ENCODE data around the gene PAX9.
A peak's percentile ranks its signal among the peaks of the same experiment; 100 is the strongest.
"Not testable (repeated sequence)": the region's sequence is repeated elsewhere in the genome, so short reads cannot be mapped to it uniquely, and the experiment has no call there.

Gene PAX9

DNA sequence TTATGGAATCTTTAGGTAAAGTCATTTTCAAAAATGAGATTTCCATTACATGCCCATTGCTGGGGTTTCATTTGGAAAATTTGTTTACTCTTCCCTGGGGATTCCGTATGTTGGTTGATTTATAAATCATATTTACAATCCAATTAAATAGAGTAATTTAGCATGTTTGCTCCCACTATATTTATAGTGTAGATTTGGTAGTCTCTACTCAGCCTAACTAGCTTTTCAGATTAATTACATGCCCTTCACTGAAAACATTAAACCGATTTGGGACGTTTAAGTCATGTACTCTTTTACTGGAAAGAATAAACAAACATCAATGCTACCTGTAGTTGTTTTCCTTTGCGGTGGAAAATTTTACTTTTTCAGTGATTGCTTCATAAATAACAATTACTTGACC, 10.4 kb downstream of the PAX9 start:
- no peak for DNase-seq (ENCODE audit: low spot score)

DNA sequence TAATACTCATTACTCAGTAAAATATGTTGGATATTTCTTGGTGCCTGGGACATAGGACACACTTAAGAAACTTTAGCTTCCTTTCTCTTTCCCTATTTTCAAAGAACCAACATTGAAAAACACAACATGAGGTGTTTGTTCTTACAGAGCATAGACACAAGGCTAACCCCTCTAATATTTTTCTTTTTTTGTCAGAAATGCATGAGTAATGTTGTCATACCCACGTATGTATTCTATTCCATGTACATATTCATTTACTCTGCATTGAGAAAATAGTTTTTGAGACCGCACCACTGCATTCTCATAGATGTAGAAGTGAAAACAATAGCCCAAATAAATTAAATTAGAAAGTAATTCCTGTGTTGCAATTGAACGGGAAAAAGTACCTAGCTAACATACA, 13.0 kb downstream of the PAX9 start:
- DNase-seq (ENCODE audit: low spot score), result no peak

- no peak for DNase-seq (ENCODE audit: low spot score)
Measured at GRCh38 chr14:36675581-36675980, 13.9 kb downstream of the PAX9 start.

GRCh38 chr14:36676236-36676635, 14.6 kb downstream of the PAX9 start:
- DNase-seq (ENCODE audit: low spot score), result no peak

DNA sequence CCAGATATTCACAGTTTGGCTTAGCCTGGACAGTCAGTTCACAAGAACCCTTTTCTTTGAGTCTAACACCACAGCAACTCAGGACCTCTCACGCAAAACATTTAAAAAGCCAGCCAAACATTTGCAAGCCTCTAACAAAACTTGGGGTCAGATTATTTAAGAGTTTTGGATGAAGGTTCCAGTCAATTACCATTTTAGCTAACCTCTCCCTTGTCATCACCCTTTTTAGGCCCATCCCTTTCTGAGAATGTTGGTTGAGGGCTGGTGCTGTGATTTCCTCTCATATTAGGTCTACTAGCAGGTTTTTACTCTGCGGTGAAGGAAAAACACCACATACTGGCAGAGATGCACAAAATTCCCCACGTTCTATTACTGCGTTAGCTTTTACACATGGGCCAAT, 20.7 kb downstream of the PAX9 start:
- no peak for DNase-seq (ENCODE audit: low spot score)

DNA sequence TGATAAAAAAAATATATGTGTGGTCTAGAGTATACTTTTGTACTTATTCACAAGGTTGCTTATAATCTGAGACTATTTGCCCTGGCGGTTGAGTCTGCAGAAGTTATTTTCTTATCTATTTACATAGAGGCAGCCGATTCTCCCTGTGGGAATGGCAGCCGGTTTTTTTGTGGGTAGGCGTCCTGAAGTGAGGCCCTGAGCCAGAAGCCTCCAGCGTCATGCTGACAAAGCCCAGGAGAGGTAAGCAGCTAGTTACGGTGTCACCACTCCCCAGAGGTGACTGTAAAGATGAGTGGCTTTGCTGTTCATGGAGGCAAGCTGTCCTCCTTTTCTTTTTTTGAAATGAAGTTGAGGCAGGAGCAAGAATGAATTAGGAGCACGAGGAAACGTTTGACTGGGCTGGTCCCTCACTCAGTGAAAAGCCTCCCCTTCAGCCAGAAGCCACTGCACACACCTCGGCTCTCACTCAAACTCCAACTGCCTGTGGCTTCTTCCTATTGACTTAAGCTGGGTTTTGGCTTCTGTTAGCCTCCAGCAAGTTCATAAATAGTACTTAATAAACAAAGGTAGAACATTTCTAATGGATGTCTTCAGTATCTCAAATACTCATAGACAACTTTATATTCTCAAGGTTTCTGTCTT, 21.5 kb downstream of the PAX9 start:
- DNase-seq (ENCODE audit: low spot score), result no peak

GRCh38 chr14:36684946-36685345, 23.3 kb downstream of the PAX9 start:
- DNase-seq (ENCODE audit: low spot score), result no peak

DNA sequence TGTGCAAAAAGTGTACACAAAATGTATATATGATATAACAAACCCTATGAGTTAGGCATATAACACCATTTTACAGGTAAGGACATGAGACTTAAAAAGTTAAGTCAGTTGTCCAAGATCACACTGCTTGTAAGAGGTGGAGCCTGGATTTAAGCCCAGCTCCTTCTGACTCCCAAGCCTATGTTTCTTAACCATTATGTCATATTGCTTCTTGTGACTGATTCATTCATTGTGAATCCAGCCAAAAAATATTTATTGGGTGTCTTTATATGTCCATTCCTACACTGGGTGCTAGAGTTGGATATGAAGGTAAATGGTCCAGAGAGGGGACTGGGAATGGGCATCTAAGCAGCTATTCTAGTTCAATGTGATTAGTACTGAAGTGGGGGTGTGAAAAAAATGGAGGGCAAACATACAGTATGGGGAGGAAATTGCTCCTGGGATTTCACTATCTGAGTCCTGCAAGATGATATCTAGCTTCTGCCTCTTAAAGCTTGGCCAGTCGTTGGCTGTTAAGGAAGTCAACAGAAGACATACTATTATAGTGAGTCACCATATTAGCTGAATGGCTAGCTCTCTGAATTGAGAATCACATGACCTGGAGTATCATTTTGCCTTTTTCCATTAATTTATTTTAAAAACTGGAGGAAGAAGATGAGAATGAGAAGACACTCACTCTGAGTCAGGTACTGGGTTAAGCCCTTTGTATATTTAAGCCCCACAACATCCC, 28.8 kb downstream of the PAX9 start:
- DNase-seq (ENCODE audit: low spot score), result peak; percentile 11

DNA sequence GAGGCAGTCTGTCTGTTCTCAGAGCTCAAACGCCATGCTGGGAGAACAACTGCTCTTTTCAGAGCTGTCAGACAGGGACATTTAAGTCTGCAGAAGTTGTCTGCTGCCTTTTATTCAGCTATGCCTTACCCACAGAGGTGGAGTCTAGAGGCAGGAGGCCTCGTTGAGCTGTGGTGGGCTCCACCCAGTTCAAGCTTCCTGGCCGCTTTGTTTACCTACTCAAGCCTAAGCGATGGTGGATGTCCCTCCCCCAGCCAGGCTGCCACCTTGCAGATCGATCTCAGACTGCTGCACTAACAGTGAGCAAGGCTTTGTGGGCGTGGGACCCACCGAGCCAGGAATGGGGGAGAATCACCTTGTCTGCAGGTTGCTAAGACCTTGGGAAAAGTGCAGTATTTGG, 37.8 kb downstream of the PAX9 start:
- not testable (repeated sequence) for DNase-seq (ENCODE audit: low spot score)

DNA sequence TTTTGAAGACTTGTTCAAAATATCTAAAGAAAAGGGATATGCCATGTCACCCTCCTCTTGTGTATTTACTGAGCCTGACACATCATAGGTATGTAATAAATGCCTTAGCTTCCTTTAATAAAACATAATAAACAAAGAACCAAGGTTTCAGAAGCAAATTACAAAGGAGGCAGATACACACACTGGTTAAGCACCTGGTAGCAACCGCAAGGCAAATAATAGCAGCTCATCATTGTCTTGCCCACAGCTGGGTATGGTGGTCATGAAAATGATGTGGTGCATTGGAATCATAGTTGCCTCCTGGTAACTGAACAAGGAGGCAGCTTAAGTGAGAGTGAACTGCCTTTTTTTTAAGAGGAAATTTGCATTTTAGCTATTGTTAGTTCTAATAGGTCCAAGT, 39.0 kb downstream of the PAX9 start:
- DNase-seq (ENCODE audit: low spot score), result no peak

DNA sequence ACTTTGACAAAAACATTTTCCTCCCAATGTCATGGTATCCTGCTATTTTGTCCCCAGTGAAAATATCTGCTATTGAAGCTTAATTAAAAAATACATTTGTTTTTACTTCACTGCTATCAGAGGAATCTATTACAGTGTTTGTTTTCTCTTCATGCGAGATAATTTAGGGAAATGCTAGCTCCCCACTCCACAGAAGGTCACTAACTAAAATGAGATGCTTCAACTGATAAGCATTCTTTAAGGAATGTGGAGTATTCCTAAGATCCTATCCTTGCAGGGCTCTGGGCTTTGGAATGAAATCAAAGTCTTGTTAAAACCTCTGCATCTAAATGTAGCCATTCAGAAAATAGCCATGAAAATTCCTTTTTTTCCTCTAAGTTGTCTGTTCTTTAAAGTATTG, 39.5 kb downstream of the PAX9 start:
- no peak for DNase-seq (ENCODE audit: low spot score)

DNA sequence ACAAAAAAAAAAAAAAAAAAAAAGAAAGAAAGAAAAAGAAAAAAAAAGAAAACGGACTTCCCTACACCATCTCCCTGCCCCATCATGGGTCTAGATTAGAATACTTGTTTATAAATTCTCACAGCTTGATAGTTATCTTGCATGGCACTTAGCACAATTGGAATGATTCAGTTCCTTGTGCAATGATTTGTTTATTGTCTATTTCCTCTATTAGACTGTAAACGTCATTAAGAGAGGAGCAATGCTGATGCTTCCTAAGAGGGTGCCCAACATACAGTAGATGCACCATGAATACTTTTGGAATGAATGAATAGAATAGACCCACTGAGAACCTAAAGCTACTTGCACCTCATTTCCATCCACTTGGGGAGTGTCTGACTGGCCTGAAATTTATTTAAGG, 40.8 kb downstream of the PAX9 start:
- no peak for DNase-seq (ENCODE audit: low spot score)

DNA sequence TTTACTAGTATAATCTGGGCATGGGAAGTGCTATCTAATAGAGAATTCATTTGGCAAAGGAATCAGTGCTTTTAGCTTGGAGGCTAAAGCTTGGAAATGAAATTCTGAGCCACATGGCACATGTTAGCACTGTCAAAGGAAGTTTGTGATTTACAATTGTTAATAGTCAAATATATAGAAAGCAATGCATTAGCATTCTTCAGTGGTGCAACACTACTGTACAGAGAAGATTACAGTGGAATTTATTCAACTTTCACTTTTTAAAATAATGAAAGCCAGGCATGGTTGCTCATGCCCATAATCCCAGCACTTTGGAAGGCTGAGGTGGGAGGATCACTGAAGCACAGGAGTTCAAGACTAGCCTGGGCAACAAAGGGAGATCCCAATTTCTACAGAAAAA, 45.9 kb downstream of the PAX9 start:
- DNase-seq (ENCODE audit: low spot score), result no peak

- DNase-seq (ENCODE audit: low spot score), result no peak
Measured at GRCh38 chr14:36713960-36714703, 52.5 kb downstream of the PAX9 start.

- no peak for DNase-seq (ENCODE audit: low spot score)
Measured at GRCh38 chr14:36716614-36717184, 55.0 kb downstream of the PAX9 start.

GRCh38 chr14:36717363-36717762, 55.7 kb downstream of the PAX9 start:
- DNase-seq (ENCODE audit: low spot score), result no peak

DNA sequence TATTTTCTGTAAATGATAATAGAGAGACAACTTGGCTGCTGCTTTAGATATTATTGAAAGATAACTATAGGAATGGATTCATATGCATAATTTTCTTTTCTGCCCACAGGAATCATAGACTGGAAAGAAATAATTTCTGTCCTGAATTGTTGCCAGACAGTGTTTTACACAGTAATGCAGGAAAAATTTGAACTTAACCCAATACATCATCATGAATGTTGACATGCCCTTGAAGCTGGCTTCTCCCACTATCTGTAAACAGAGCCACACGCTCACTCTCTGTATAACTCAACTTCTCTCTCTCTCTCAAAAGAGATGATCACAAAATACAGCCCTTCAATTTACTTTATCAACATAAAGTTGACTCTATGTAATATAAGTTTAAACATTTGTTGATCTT, 56.6 kb downstream of the PAX9 start:
- no peak for DNase-seq (ENCODE audit: low spot score)

DNA sequence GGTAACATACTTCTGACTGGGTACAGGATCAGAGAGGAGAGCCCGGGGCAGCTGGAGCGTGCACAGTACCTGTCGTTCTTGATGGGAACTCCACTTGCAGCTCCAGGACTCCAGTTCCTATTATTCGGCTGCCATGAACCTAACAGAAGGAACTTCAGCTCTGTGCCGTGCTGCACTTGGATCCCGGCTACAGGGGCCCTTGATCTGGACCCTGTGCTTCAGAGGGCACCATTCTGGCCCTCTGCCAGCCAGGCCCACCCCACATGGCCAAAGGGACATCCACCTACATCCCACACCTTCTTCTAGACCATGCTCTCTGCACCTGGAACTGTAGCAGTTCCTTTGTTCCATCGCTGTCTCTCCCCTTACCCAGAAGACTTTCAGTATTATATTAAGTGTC, 58.2 kb downstream of the PAX9 start:
- DNase-seq (ENCODE audit: low spot score), result no peak

DNA sequence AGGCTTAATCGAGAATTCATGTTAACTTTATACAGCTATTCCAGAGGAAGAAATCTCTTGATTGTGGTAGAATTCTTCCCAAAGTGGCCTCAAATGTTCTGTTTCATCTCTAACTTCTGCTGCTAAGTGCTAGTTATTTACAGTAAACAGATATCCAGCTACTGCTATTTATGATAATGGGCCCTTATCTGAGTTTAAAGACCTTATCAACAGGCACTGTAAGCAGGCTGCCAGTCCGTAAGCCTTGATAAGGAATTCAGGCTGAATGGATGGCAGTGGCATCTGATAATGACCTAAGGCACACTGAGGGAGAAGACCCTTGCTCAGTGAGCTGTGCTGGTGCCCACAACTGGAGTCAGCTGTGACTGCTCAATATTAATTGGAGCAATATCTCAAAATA, 59.0 kb downstream of the PAX9 start:
- DNase-seq (ENCODE audit: low spot score), result no peak

- no peak for DNase-seq (ENCODE audit: low spot score)
Measured at GRCh38 chr14:36721877-36722276, 60.2 kb downstream of the PAX9 start.

GRCh38 chr14:36723530-36723929, 61.9 kb downstream of the PAX9 start:
- DNase-seq (ENCODE audit: low spot score), result no peak

DNA sequence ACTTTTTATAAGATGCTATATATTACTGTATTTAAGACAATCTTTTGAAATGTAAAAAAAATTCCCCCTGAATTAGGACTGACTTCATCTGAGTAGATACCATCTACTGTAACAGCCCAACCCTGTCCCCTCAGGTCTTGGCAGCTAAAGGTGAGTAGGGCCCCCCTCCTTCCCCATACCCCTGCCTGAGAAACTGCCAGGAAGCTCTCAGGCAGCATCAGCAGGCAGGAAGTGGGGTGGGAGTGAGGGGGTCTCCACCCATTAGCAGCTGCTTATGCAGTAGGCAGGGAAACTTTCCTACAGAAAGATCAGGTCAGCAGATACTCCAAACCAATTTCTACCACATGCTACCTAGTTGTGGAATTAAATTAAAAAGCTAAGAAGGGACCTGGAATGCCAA, 62.5 kb downstream of the PAX9 start:
- DNase-seq (ENCODE audit: low spot score), result no peak

- no peak for DNase-seq (ENCODE audit: low spot score)
Measured at GRCh38 chr14:36726128-36726527, 64.5 kb downstream of the PAX9 start.
